Vagina (tissue), 2 donors: ENCODE results near the gene TMEM243. TPM values are rescaled to one million over a fixed set of nuclear protein-coding genes. Genes with fewer than 3 reads are reported as not detected.

Experiments
- DNase-seq, 2 donors: peaks; one replicate each; pipeline ENCODE4 v3.0.0-alpha.2; 2017; ENCODE audit errors: extremely low spot score in 2 of 2
- H3K27ac ChIP-seq: fragments of 200-600 bp; sonication (generic); one replicate; pipeline ENCODE4 v1.5.1; 2019
- H3K27me3 ChIP-seq: fragments of 200-600 bp; sonication (generic); one replicate; pipeline ENCODE4 v1.5.1; 2019
- H3K36me3 ChIP-seq, 2 donors: fragments of 200-600 bp; sonication (generic); one replicate each; pipeline ENCODE4 v1.5.1; 2017 to 2019
- H3K4me1 ChIP-seq: fragments of 200-600 bp; sonication (generic); one replicate; pipeline ENCODE4 v1.5.1; 2019
- H3K4me3 ChIP-seq, 2 donors: fragments of 200-600 bp; sonication (generic); 1 replicate in 1 of 2; 2 replicates in 1 of 2; pipeline ENCODE4 v1.5.1; 2016 to 2019
- H3K9me3 ChIP-seq: fragments of 200-600 bp; sonication (generic); one replicate; pipeline ENCODE4 v1.5.1; 2019
- POLR2A ChIP-seq, 2 donors: fragments of 450-650 bp; IDR thresholded peaks; one replicate each; pipeline ENCODE4 v1.6.1; 2017; ENCODE audit warnings: antibody characterized with exemption in 2 of 2, mild to moderate bottlenecking in 2 of 2, moderate library complexity in 2 of 2
- POLR2AphosphoS5 ChIP-seq, 2 donors: sonication (generic); formaldehyde crosslinking; IDR thresholded peaks; one replicate each; pipeline ENCODE4 v1.9.0; 2017; ENCODE audit warnings: antibody characterized with exemption in 2 of 2, mild to moderate bottlenecking in 2 of 2, low read depth in 1 of 2; ENCODE audit not compliant: insufficient read depth in 1 of 2
- intact Hi-C: fragments of 100-400 bp; cut with DNase I; formaldehyde crosslinking; loops from one replicate; pipeline ENCODE4 v1.15.1; 2023
- total RNA-seq: library from RNA; depleted of rRNA; stranded (reverse); fragments of >200 nt; gene quantifications from one replicate; pipeline ENCODE4 v1.2.3, GENCODE V29; 2016
- TF ChIP-seq, protein P1 (sequence below), 3 experiments: fragments of 450-650 bp in 2 of 3; fragments of 200-600 bp in 1 of 3; sonication (generic) in 1 of 3; IDR thresholded peaks; one replicate each; pipeline ENCODE4 v1.5.1; 2017 to 2019; ENCODE audit warnings: antibody characterized with exemption in 3 of 3, mild to moderate bottlenecking in 2 of 3, moderate library complexity in 2 of 3

The TMEM243 gene
- total RNA-seq, 1 donor from 2014 or later = 36.6 TPM

DNA sequence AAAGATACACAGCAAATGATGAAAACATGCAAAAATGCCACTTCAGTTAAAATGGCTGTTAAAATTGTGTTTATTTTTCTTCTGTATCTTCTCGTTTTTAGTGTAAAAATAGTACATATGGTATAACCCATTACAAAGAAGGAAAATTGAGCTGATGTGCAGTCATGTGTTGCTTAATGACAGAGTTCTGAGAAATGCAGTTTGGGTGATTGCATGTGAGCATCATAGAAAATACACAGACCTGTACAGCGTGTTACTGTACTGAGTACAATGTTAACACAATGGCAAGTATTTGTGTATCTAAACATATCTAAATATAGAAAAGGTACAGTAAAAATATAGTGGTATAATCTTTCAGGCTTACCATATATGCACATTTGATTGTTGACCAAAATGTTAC lies 60.0 kb downstream of the TMEM243 start:
- TF ChIP-seq, protein P1, sequence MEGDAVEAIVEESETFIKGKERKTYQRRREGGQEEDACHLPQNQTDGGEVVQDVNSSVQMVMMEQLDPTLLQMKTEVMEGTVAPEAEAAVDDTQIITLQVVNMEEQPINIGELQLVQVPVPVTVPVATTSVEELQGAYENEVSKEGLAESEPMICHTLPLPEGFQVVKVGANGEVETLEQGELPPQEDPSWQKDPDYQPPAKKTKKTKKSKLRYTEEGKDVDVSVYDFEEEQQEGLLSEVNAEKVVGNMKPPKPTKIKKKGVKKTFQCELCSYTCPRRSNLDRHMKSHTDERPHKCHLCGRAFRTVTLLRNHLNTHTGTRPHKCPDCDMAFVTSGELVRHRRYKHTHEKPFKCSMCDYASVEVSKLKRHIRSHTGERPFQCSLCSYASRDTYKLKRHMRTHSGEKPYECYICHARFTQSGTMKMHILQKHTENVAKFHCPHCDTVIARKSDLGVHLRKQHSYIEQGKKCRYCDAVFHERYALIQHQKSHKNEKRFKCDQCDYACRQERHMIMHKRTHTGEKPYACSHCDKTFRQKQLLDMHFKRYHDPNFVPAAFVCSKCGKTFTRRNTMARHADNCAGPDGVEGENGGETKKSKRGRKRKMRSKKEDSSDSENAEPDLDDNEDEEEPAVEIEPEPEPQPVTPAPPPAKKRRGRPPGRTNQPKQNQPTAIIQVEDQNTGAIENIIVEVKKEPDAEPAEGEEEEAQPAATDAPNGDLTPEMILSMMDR (IDR thresholded peaks at IDR 0.05) = no peak
- no peak for TF ChIP-seq POLR2AphosphoS5 (IDR thresholded peaks at IDR 0.05; ENCODE audit: insufficient read depth in 1 of 2, low read depth in 1 of 2)
- TF ChIP-seq POLR2A (IDR thresholded peaks at IDR 0.05) = no peak
- Histone ChIP-seq H3K4me3 (no peak overlapping the region), H3K27ac (no peak overlapping the region), H3K9me3 (no peaks in the 10 kb centered on the region), H3K4me1 (peaks cover 30% of the 10 kb centered on the region), H3K36me3 (peaks cover 0 to 9% of the 10 kb centered on the region in 2 donors), H3K27me3 (no peaks in the 10 kb centered on the region)
- intact Hi-C loops = loop anchor here (10.0 kb wide), 1 partner anchor 65 kb away; no protein-coding TSS in a partner anchor
- no peak for DNase-seq

DNA sequence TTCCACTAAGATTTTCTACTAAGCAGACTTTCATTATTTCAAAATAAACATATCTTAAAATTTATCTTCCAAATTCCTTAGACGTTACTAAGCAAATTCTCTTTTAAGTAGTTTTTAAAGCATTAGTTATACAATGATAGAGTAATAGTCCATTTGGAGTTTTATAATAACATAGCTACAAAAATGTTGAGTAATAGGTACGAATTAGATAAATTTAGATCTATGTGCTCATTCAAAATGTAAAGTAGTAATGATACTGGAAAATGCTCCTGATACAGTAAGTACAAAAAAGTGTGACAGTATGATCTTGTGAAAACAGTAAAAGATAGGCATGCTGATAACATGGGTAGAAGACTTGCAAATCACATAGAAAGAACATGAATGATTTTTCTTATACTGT lies 62.8 kb downstream of the TMEM243 start:
- intact Hi-C loops = loop anchor here (10.0 kb wide), 1 partner anchor 68 kb away; no protein-coding TSS in a partner anchor
- H3K4me1 ChIP-seq = peaks cover 42% of the 10 kb centered on the region

DNA sequence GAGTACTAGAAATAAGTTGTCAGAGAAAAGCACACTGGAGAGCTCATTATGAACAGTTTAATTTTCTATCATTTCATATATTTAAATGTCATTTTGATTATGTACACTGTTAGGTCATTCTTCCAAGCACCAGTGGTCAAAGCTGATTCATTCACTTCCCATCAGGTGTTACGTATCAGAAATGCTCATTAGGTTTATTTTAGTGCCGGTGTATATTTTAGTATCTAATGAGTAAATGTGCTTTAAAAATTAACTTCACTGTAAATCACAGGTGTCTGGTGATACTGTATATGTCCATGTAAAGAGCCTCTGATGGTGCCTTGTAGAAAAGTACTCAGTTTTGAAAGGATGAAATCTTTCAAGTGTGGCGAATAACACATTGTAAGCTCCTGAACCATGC lies 63.7 kb downstream of the TMEM243 start:
- Histone ChIP-seq H3K27ac (no peak overlapping the region), H3K27me3 (no peaks in the 10 kb centered on the region), H3K9me3 (no peaks in the 10 kb centered on the region), H3K4me3 (no peak overlapping the region), H3K36me3 (no peaks in the 10 kb centered on the region), H3K4me1 (peaks cover 42% of the 10 kb centered on the region)
- intact Hi-C loops = loop anchor here (10.0 kb wide), 1 partner anchor 69 kb away; no protein-coding TSS in a partner anchor
- no peak for DNase-seq
- TF ChIP-seq, protein P1 (IDR thresholded peaks at IDR 0.05) = no peak
- TF ChIP-seq POLR2A (IDR thresholded peaks at IDR 0.05) (no peak), POLR2AphosphoS5 (IDR thresholded peaks at IDR 0.05; ENCODE audit: insufficient read depth in 1 of 2, low read depth in 1 of 2) (no peak)

More for the DNA sequence above, 62.8 kb downstream of the TMEM243 start:
- H3K36me3 ChIP-seq = no peaks in the 10 kb centered on the region
- H3K27ac ChIP-seq = no peak overlapping the region
- DNase-seq = no peak
- H3K4me3 ChIP-seq = no peak overlapping the region
- TF ChIP-seq POLR2A (IDR thresholded peaks at IDR 0.05) = no peak
- TF ChIP-seq, protein P1 (IDR thresholded peaks at IDR 0.05) = no peak
- no peak for TF ChIP-seq POLR2AphosphoS5 (IDR thresholded peaks at IDR 0.05; ENCODE audit: insufficient read depth in 1 of 2, low read depth in 1 of 2)
- H3K9me3 ChIP-seq = no peaks in the 10 kb centered on the region
- no peaks in the 10 kb centered on the region for H3K27me3 ChIP-seq

DNA sequence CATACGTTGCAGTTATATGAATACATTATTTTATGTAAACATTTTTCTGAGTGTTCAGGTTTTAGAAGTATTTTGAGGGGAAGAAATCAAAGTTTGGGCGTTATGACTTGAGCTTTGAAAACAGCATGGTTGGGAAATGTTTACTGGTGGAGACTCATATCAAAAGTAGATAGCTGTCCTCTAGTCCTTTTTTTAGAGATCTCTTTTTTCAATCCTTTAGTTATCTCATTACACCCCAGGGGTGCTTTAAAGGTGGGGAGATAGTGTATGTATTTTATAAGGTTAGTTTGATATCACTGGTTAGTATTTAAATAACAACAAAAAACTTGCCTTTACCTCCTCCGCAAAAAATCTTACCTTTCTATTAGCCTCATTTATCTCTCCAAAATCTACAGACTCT lies 65.0 kb downstream of the TMEM243 start:
- intact Hi-C loops = loop anchor here (10.0 kb wide), 1 partner anchor 70 kb away; no protein-coding TSS in a partner anchor

DNA sequence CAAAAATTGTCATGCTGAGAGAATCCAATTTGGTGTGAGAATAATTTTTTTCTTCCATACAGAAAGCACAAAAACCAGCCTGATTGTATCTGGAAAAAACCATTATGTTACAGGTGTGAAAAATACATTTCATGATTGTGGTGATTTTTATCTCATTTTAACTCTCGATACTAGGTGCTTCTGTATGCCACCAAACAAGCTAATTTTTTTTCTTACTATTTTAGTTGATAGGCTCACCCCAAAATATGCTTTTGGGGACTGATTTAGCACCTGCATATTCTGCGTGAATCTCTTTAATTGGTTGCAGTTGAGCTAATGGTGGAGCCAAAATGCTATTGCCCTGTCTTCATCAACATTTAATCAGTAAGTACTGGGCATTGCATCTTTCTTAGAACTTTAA lies 65.4 kb downstream of the TMEM243 start:
- H3K9me3 ChIP-seq = no peaks in the 10 kb centered on the region
- no peaks in the 10 kb centered on the region for H3K27me3 ChIP-seq
- no peaks in the 10 kb centered on the region for H3K36me3 ChIP-seq
- peak overlapping the region; percentile 78 to 90 for H3K4me3 ChIP-seq
- peaks cover 42% of the 10 kb centered on the region for H3K4me1 ChIP-seq
- DNase-seq = no peak
- TF ChIP-seq, protein P1 (IDR thresholded peaks at IDR 0.05) = no peak
- no peak for TF ChIP-seq POLR2AphosphoS5 (IDR thresholded peaks at IDR 0.05; ENCODE audit: insufficient read depth in 1 of 2, low read depth in 1 of 2)
- TF ChIP-seq POLR2A (IDR thresholded peaks at IDR 0.05) = no peak
- intact Hi-C loops = loop anchor here (10.0 kb wide), 1 partner anchor 71 kb away; no protein-coding TSS in a partner anchor
- no peak overlapping the region for H3K27ac ChIP-seq

More for the DNA sequence above, 65.0 kb downstream of the TMEM243 start:
- no peaks in the 10 kb centered on the region for H3K9me3 ChIP-seq
- H3K4me3 ChIP-seq = peak overlapping the region; percentile 78 to 90
- no peak overlapping the region for H3K27ac ChIP-seq
- no peak for DNase-seq
- no peaks in the 10 kb centered on the region for H3K36me3 ChIP-seq
- TF ChIP-seq, protein P1 (IDR thresholded peaks at IDR 0.05) = no peak
- TF ChIP-seq POLR2A (IDR thresholded peaks at IDR 0.05) (no peak), POLR2AphosphoS5 (IDR thresholded peaks at IDR 0.05; ENCODE audit: insufficient read depth in 1 of 2, low read depth in 1 of 2) (no peak)
- no peaks in the 10 kb centered on the region for H3K27me3 ChIP-seq
- peaks cover 42% of the 10 kb centered on the region for H3K4me1 ChIP-seq
